Thyroid gland (tissue), 4 donors: Measurements from ENCODE around the gene OSMR.

Source experiments
- POLR2A ChIP-seq, 2 donors: fragments of 450-650 bp; IDR thresholded peaks; one replicate each; pipeline ENCODE4 v1.6.1; 2017; ENCODE audit warnings: antibody characterized with exemption in 2 of 2, mild to moderate bottlenecking in 2 of 2, moderate library complexity in 1 of 2
- TF ChIP-seq, protein P1 (sequence below), 6 experiments: fragments of 200-600 bp in 3 of 6; fragments of 450-650 bp in 3 of 6; sonication (generic) in 3 of 6; IDR thresholded peaks; one replicate each; pipeline ENCODE4 v1.5.1; 2016 to 2019; ENCODE audit warnings: antibody characterized with exemption in 6 of 6, mild to moderate bottlenecking in 2 of 6, inconsistent platforms in 1 of 6, moderate library complexity in 1 of 6

DNA sequence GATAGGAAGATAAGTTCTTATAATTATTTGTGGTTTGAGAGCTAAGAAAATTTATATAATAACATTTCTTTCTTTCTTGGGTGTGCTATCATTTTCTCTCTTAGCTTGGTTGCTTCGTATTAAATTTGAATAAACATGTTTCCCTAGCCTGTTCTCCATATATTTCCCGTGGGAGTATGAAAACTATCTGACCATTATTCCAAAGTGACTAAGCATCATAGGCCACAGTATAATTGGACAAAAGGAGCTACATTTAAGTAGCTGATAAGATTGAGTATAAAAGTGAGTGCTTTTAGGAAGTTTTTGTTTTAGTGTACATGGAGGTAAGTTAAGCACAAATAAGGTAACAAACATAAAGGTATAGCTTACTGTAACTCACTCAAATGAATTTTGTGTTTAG, 8.4 kb upstream of the OSMR start:
- TF ChIP-seq, protein P1, sequence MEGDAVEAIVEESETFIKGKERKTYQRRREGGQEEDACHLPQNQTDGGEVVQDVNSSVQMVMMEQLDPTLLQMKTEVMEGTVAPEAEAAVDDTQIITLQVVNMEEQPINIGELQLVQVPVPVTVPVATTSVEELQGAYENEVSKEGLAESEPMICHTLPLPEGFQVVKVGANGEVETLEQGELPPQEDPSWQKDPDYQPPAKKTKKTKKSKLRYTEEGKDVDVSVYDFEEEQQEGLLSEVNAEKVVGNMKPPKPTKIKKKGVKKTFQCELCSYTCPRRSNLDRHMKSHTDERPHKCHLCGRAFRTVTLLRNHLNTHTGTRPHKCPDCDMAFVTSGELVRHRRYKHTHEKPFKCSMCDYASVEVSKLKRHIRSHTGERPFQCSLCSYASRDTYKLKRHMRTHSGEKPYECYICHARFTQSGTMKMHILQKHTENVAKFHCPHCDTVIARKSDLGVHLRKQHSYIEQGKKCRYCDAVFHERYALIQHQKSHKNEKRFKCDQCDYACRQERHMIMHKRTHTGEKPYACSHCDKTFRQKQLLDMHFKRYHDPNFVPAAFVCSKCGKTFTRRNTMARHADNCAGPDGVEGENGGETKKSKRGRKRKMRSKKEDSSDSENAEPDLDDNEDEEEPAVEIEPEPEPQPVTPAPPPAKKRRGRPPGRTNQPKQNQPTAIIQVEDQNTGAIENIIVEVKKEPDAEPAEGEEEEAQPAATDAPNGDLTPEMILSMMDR (IDR thresholded peaks at IDR 0.05), result no peak
- TF ChIP-seq POLR2A (IDR thresholded peaks at IDR 0.05), result no peak
